ENCODE results near the gene RAP1GAP2. TPM values are rescaled to one million over a fixed set of nuclear protein-coding genes. Genes with fewer than 3 reads are reported as not detected.

Gene RAP1GAP2
- total and polyA plus RNA-seq, 2 experiments from 2014 or later: 0.74 to 3.8 TPM

GRCh38 chr17:2828397-2829038, 32.3 kb downstream of the RAP1GAP2 start:
- no peak overlapping the region for H3K4me3 ChIP-seq
- WGBS, 2 experiments (ENCODE audit: low coverage in 1 of 2, low lambda C conversion rate in 2 of 2, missing lambda C conversion rate in 2 of 2): 24 to 25% methylated on average over 14 of the region's 14 CpGs
- H3K9me2 ChIP-seq (ENCODE audit: insufficient read depth): no peaks in the 10 kb centered on the region
- no peak overlapping the region for H3K9ac ChIP-seq
- 0 out of 2 replicates have a peak, but pooled peaks cover 6% of the 10 kb centered on the region for H3K27me3 ChIP-seq (replicated peaks; ENCODE audit: insufficient read depth)
- H3K79me2 ChIP-seq (ENCODE audit: insufficient read depth): no peaks in the 10 kb centered on the region
- H3K4me1 ChIP-seq (ENCODE audit: insufficient read depth): no peaks in the 10 kb centered on the region
- H3K9me3 ChIP-seq (ENCODE audit: low read depth): no peaks in the 10 kb centered on the region
- H3F3A ChIP-seq (ENCODE audit: insufficient read depth): no peaks in the 10 kb centered on the region
- no peak overlapping the region for H2AFZ ChIP-seq
- no peaks in the 10 kb centered on the region for H4K20me1 ChIP-seq (ENCODE audit: insufficient read depth)
- DNase-seq: peak; percentile 61
- TF ChIP-seq EZH2phosphoT487 (IDR thresholded peaks at IDR 0.05; ENCODE audit: insufficient read depth, low read depth) (no peak), EZH2 (IDR thresholded peaks at IDR 0.05; ENCODE audit: insufficient read depth, poor library complexity, severe bottlenecking) (no peak)
- H3K27ac ChIP-seq: no peak overlapping the region
- H3K4me2 ChIP-seq (ENCODE audit: unreplicated experiment): no peak overlapping the region
- in situ Hi-C loops (cut with MboI): loop anchor here (10.0 kb wide), 1 partner anchor 186 kb away; no protein-coding TSS in a partner anchor
- no peaks in the 10 kb centered on the region for H3K36me3 ChIP-seq (ENCODE audit: low read depth)

- Histone ChIP-seq H3K27ac (no peak overlapping the region), H3K4me3 (no peak overlapping the region), H3K9me2 (ENCODE audit: insufficient read depth) (no peaks in the 10 kb centered on the region), H3K36me3 (ENCODE audit: low read depth) (no peaks in the 10 kb centered on the region), H3F3A (ENCODE audit: insufficient read depth) (no peaks in the 10 kb centered on the region), H3K4me1 (ENCODE audit: insufficient read depth) (no peaks in the 10 kb centered on the region), H4K20me1 (ENCODE audit: insufficient read depth) (no peaks in the 10 kb centered on the region), H3K9ac (no peak overlapping the region), H3K27me3 (replicated peaks; ENCODE audit: insufficient read depth) (no peaks in the 10 kb centered on the region; the same call in none of the 2 replicates), H3K79me2 (ENCODE audit: insufficient read depth) (no peaks in the 10 kb centered on the region), H3K4me2 (ENCODE audit: unreplicated experiment) (no peak overlapping the region), H3K9me3 (ENCODE audit: low read depth) (no peaks in the 10 kb centered on the region), H2AFZ (no peak overlapping the region)
- no peak for TF ChIP-seq EZH2 (IDR thresholded peaks at IDR 0.05; ENCODE audit: insufficient read depth, poor library complexity, severe bottlenecking)
- TF ChIP-seq EZH2phosphoT487 (IDR thresholded peaks at IDR 0.05; ENCODE audit: insufficient read depth, low read depth): no peak
- in situ Hi-C loops (cut with MboI): no loop called here
- DNase-seq: no peak
- WGBS, 2 experiments (ENCODE audit: low coverage in 1 of 2, low lambda C conversion rate in 2 of 2, missing lambda C conversion rate in 2 of 2): 36 to 69% methylated on average over 1 to 2 of the region's 2 CpGs
These were observed 34.4 kb downstream of the RAP1GAP2 start for GRCh38 chr17:2830678-2831077.

- in situ Hi-C loops (cut with MboI): no loop called here
- Histone ChIP-seq H3K9ac (no peak overlapping the region), H3K36me3 (ENCODE audit: low read depth) (no peaks in the 10 kb centered on the region), H3K4me2 (ENCODE audit: unreplicated experiment) (no peak overlapping the region), H3F3A (ENCODE audit: insufficient read depth) (no peaks in the 10 kb centered on the region), H3K9me3 (ENCODE audit: low read depth) (no peaks in the 10 kb centered on the region), H3K4me1 (ENCODE audit: insufficient read depth) (no peaks in the 10 kb centered on the region), H2AFZ (no peak overlapping the region), H3K9me2 (ENCODE audit: insufficient read depth) (no peaks in the 10 kb centered on the region), H4K20me1 (ENCODE audit: insufficient read depth) (no peaks in the 10 kb centered on the region), H3K27me3 (replicated peaks; ENCODE audit: insufficient read depth) (no peaks in the 10 kb centered on the region; the same call in none of the 2 replicates), H3K27ac (no peak overlapping the region), H3K79me2 (ENCODE audit: insufficient read depth) (no peaks in the 10 kb centered on the region), H3K4me3 (no peak overlapping the region)
- no peak for TF ChIP-seq EZH2phosphoT487 (IDR thresholded peaks at IDR 0.05; ENCODE audit: insufficient read depth, low read depth)
- no peak for TF ChIP-seq EZH2 (IDR thresholded peaks at IDR 0.05; ENCODE audit: insufficient read depth, poor library complexity, severe bottlenecking)
- 47 to 49% methylated on average over 7 to 8 of the region's 8 CpGs for WGBS, 2 experiments (ENCODE audit: low coverage in 1 of 2, low lambda C conversion rate in 2 of 2, missing lambda C conversion rate in 2 of 2)
- no peak for DNase-seq
These were observed 39.5 kb downstream of the RAP1GAP2 start for GRCh38 chr17:2835780-2836179.

GRCh38 chr17:2837147-2837561, 40.9 kb downstream of the RAP1GAP2 start:
- in situ Hi-C loops (cut with MboI): no loop called here
- H3K9ac ChIP-seq: no peak overlapping the region
- no peak overlapping the region for H2AFZ ChIP-seq
- H3K36me3 ChIP-seq (ENCODE audit: low read depth): no peaks in the 10 kb centered on the region
- H3K4me1 ChIP-seq (ENCODE audit: insufficient read depth): no peaks in the 10 kb centered on the region
- no peak overlapping the region for H3K27ac ChIP-seq
- no peaks in the 10 kb centered on the region for H3F3A ChIP-seq (ENCODE audit: insufficient read depth)
- no peaks in the 10 kb centered on the region; the same call in none of the 2 replicates for H3K27me3 ChIP-seq (replicated peaks; ENCODE audit: insufficient read depth)
- no peaks in the 10 kb centered on the region for H3K9me2 ChIP-seq (ENCODE audit: insufficient read depth)
- WGBS, 2 experiments (ENCODE audit: low coverage in 1 of 2, low lambda C conversion rate in 2 of 2, missing lambda C conversion rate in 2 of 2): 31 to 35% methylated on average over 10 of the region's 10 CpGs
- no peaks in the 10 kb centered on the region for H3K9me3 ChIP-seq (ENCODE audit: low read depth)
- no peak overlapping the region for H3K4me2 ChIP-seq (ENCODE audit: unreplicated experiment)
- DNase-seq: no peak
- TF ChIP-seq EZH2 (IDR thresholded peaks at IDR 0.05; ENCODE audit: insufficient read depth, poor library complexity, severe bottlenecking) (no peak), EZH2phosphoT487 (IDR thresholded peaks at IDR 0.05; ENCODE audit: insufficient read depth, low read depth) (no peak)
- no peaks in the 10 kb centered on the region for H4K20me1 ChIP-seq (ENCODE audit: insufficient read depth)
- no peak overlapping the region for H3K4me3 ChIP-seq
- H3K79me2 ChIP-seq (ENCODE audit: insufficient read depth): no peaks in the 10 kb centered on the region
